Measurements from ENCODE around the gene ZNF521.

ZNF521 gene

GRCh38 chr18:25125680-25126079, 226.3 kb downstream of the ZNF521 start:
- no peak for TF ChIP-seq ZBTB7A (IDR thresholded peaks at IDR 0.05; ENCODE audit: low read depth)
- TF ChIP-seq TAF1 (IDR thresholded peaks at IDR 0.05; ENCODE audit: low read depth) = no peak
- no peak for TF ChIP-seq EGR1 (IDR thresholded peaks at IDR 0.05)
- TF ChIP-seq CEBPB (IDR thresholded peaks at IDR 0.05) = no peak
- TF ChIP-seq REST (IDR thresholded peaks at IDR 0.05; ENCODE audit: low read depth) = no peak
- no peak for TF ChIP-seq YY1 (IDR thresholded peaks at IDR 0.05; ENCODE audit: low read depth)
- TF ChIP-seq TEAD4 (IDR thresholded peaks at IDR 0.05) = no peak
- TF ChIP-seq RAD21 (IDR thresholded peaks at IDR 0.05; ENCODE audit: low read depth) = no peak
- no peak for TF ChIP-seq TCF12 (IDR thresholded peaks at IDR 0.05; ENCODE audit: low read depth)
- no peak for TF ChIP-seq FOXM1 (IDR thresholded peaks at IDR 0.05; ENCODE audit: borderline replicate concordance, low read depth)
- TF ChIP-seq, protein P1, sequence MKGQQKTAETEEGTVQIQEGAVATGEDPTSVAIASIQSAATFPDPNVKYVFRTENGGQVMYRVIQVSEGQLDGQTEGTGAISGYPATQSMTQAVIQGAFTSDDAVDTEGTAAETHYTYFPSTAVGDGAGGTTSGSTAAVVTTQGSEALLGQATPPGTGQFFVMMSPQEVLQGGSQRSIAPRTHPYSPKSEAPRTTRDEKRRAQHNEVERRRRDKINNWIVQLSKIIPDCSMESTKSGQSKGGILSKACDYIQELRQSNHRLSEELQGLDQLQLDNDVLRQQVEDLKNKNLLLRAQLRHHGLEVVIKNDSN (IDR thresholded peaks at IDR 0.05) = no peak
- no peak for TF ChIP-seq NFIC (IDR thresholded peaks at IDR 0.05)
- TF ChIP-seq, protein P2, sequence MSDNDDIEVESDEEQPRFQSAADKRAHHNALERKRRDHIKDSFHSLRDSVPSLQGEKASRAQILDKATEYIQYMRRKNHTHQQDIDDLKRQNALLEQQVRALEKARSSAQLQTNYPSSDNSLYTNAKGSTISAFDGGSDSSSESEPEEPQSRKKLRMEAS (IDR thresholded peaks at IDR 0.05) = no peak

- TF ChIP-seq NFIC (IDR thresholded peaks at IDR 0.05) (no peak), EP300 (IDR thresholded peaks at IDR 0.05; ENCODE audit: borderline replicate concordance) (no peak), CEBPB (IDR thresholded peaks at IDR 0.05) (no peak)
Observed at GRCh38 chr18:25123438-25124232, 228.3 kb downstream of the ZNF521 start.

DNA sequence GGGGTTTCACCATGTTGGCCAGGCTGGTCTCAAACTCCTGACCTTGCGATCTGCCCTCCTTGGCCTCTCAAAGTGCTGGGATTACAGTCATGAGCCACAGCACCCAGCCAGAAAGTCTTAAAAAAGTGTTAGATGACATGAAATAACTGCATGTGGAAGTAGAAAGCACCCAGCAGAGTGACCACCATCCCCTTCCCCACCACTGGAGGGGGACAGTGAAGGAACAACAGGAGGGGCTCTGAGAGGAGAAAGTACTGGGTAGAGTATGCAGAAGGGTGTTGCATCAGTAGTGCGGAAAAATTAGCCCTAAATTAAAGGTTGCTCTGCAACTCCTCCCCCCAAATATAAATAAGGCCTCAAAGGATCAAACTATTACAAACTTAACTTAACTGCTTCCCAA, 230.5 kb downstream of the ZNF521 start:
- TF ChIP-seq RAD21 (IDR thresholded peaks at IDR 0.05; ENCODE audit: low read depth) (no peak), REST (IDR thresholded peaks at IDR 0.05; ENCODE audit: low read depth) (no peak)

- TF ChIP-seq REST (IDR thresholded peaks at IDR 0.05; ENCODE audit: low read depth) (no peak), EP300 (IDR thresholded peaks at IDR 0.05; ENCODE audit: borderline replicate concordance) (no peak), FOXM1 (IDR thresholded peaks at IDR 0.05; ENCODE audit: borderline replicate concordance, low read depth) (no peak), RAD21 (IDR thresholded peaks at IDR 0.05; ENCODE audit: low read depth) (no peak)
Observed at GRCh38 chr18:25113566-25113965, 238.4 kb downstream of the ZNF521 start.

GRCh38 chr18:25112821-25113434, 239.0 kb downstream of the ZNF521 start:
- TF ChIP-seq CEBPB (IDR thresholded peaks at IDR 0.05) (no peak), ZBTB7A (IDR thresholded peaks at IDR 0.05; ENCODE audit: low read depth) (no peak), YY1 (IDR thresholded peaks at IDR 0.05; ENCODE audit: low read depth) (no peak), TCF12 (IDR thresholded peaks at IDR 0.05; ENCODE audit: low read depth) (no peak)
- TF ChIP-seq, protein P1 (IDR thresholded peaks at IDR 0.05) = no peak
